ENCODE results near the gene ZNF287.

DNA sequence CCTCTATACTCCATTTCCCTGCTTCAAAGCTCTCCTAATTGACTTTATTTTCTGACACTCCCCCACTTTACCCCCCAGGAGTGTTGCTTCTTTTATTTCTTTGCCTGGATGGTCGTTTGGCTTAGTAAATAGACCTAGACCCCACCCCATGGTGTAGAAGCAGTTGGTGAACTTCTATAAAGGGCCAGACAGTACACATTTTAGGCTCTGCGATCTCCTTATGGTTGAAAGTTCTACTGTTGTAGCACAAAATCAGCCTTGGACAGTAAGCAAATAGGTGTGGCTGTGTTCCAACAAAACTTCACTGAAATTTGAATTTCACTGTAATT, 31.9 kb downstream of the ZNF287 start:
- TF ChIP-seq ZNF671 (CRISPR knock-in tag; IDR thresholded peaks at IDR 0.05) (no peak), ZNF232 (CRISPR knock-in tag; IDR thresholded peaks at IDR 0.05) (no peak), TEAD4 (CRISPR knock-in tag; IDR thresholded peaks at IDR 0.05) (no peak)
- TF ChIP-seq, protein P1, sequence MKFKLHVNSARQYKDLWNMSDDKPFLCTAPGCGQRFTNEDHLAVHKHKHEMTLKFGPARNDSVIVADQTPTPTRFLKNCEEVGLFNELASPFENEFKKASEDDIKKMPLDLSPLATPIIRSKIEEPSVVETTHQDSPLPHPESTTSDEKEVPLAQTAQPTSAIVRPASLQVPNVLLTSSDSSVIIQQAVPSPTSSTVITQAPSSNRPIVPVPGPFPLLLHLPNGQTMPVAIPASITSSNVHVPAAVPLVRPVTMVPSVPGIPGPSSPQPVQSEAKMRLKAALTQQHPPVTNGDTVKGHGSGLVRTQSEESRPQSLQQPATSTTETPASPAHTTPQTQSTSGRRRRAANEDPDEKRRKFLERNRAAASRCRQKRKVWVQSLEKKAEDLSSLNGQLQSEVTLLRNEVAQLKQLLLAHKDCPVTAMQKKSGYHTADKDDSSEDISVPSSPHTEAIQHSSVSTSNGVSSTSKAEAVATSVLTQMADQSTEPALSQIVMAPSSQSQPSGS (CRISPR knock-in tag; IDR thresholded peaks at IDR 0.05; ENCODE audit: borderline replicate concordance, low read depth) = no peak

All from WTC11 (cell line).